ENCODE results near the gene NT5C1A. TPM values are rescaled to one million over a fixed set of nuclear protein-coding genes. Genes with fewer than 3 reads are reported as not detected.

The NT5C1A gene
- total RNA-seq, 2 experiments from 2014 or later = 0.25 TPM; not detected in 1

- ChIA-PET POLR2A (no interaction called here), CTCF (interaction anchor here (2.7 kb wide), 1 partner anchor 39 kb away, joined by 10 read pairs; no protein-coding TSS in a partner anchor)
- TF ChIP-seq, protein P1, sequence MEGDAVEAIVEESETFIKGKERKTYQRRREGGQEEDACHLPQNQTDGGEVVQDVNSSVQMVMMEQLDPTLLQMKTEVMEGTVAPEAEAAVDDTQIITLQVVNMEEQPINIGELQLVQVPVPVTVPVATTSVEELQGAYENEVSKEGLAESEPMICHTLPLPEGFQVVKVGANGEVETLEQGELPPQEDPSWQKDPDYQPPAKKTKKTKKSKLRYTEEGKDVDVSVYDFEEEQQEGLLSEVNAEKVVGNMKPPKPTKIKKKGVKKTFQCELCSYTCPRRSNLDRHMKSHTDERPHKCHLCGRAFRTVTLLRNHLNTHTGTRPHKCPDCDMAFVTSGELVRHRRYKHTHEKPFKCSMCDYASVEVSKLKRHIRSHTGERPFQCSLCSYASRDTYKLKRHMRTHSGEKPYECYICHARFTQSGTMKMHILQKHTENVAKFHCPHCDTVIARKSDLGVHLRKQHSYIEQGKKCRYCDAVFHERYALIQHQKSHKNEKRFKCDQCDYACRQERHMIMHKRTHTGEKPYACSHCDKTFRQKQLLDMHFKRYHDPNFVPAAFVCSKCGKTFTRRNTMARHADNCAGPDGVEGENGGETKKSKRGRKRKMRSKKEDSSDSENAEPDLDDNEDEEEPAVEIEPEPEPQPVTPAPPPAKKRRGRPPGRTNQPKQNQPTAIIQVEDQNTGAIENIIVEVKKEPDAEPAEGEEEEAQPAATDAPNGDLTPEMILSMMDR (IDR thresholded peaks at IDR 0.05) = no peak
- Mint-ChIP-seq H3K9me3 (no peaks in the 10 kb centered on the region), H3K4me3 (no peak overlapping the region), H3K27ac (no peak overlapping the region), H3K27me3 (peaks cover 4% of the 10 kb centered on the region), H3K4me1 (ENCODE audit: low read depth) (no peaks in the 10 kb centered on the region), H3K36me3 (ENCODE audit: low read depth) (no peaks in the 10 kb centered on the region)
- intact Hi-C loops (cut with micrococcal nuclease) = no loop called here
- DNase-seq (no peak), ATAC-seq (no peak)
Measured at GRCh38 chr1:39645411-39646043, 26.4 kb downstream of the NT5C1A start.

DNA sequence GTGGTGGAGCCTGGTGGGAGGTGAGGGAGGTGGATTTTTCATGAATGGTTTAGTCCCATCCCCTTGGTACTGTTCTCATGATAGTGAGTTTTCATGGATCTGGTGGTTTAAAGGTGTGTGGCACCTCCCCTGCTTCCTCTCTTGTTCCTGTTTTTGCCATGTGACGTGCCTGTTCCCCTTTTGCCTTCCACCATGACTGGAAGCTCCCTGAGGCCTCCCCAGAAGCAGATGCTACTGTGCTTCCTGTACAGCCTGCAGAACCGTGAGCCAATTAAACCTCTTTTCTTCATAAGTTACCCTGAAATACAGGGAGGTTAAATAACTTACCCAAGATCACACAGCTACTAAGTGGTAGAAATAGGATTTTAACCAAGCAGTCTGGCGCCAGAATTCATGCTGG is 28.2 kb downstream of the NT5C1A start:
- ChIA-PET POLR2A (no interaction called here), CTCF (interaction anchor here (1.3 to 8.1 kb wide), 4 partner anchors 12 to 37 kb away, joined by 3 to 42 read pairs (median 8); no protein-coding TSS in a partner anchor)
- peaks cover 9% of the 10 kb centered on the region for H3K27me3 Mint-ChIP-seq
- no peak overlapping the region for H3K27ac Mint-ChIP-seq
- H3K36me3 Mint-ChIP-seq (ENCODE audit: low read depth) = no peaks in the 10 kb centered on the region
- TF ChIP-seq, protein P1 (IDR thresholded peaks at IDR 0.05) = no peak
- ATAC-seq (no peak), DNase-seq (no peak)
- no peaks in the 10 kb centered on the region for H3K9me3 Mint-ChIP-seq
- no peak overlapping the region for H3K4me3 Mint-ChIP-seq
- H3K4me1 Mint-ChIP-seq (ENCODE audit: low read depth) = peaks cover 5% of the 10 kb centered on the region
- intact Hi-C loops (cut with micrococcal nuclease) = no loop called here

DNA sequence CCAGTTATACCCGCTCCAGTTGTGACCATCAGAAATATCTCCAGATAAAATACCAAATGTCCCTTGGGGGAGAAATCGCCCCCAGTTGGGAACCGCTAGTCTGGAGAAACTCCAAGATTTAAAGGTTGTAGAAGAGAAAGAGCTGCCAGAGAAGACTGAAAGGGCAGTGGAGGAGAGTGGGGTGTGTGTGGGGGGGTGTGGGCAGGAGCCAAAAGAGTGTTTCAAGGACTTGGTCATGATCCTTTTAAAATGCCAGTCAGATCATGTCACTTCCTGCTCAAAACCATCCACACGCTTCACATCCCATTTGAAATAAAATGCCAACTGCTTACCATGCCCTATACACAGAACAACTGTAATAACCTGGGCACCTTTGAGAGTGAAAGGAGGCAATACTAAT is 29.1 kb downstream of the NT5C1A start:
- TF ChIP-seq, protein P1 (IDR thresholded peaks at IDR 0.05) = no peak
- intact Hi-C loops (cut with micrococcal nuclease) = no loop called here
- no peaks in the 10 kb centered on the region for H3K9me3 Mint-ChIP-seq
- H3K36me3 Mint-ChIP-seq (ENCODE audit: low read depth) = no peaks in the 10 kb centered on the region
- no peak for DNase-seq
- H3K4me1 Mint-ChIP-seq (ENCODE audit: low read depth) = peaks cover 6% of the 10 kb centered on the region
- H3K4me3 Mint-ChIP-seq = no peak overlapping the region
- ChIA-PET CTCF (interaction anchor here (2.0 to 8.1 kb wide), 4 partner anchors 11 to 36 kb away, joined by 7 to 42 read pairs (median 8); partner anchors contain the start of gene NT5C1A), POLR2A (no interaction called here)
- no peak overlapping the region for H3K27ac Mint-ChIP-seq
- no peak for ATAC-seq
- peaks cover 16% of the 10 kb centered on the region for H3K27me3 Mint-ChIP-seq

GRCh38 chr1:39640861-39641260 is 31.0 kb downstream of the NT5C1A start:
- Mint-ChIP-seq H3K27ac (no peak overlapping the region), H3K4me1 (ENCODE audit: low read depth) (peaks cover 6% of the 10 kb centered on the region), H3K27me3 (peaks cover 33% of the 10 kb centered on the region), H3K36me3 (ENCODE audit: low read depth) (no peaks in the 10 kb centered on the region), H3K9me3 (no peaks in the 10 kb centered on the region), H3K4me3 (no peak overlapping the region)
- TF ChIP-seq, protein P1 (IDR thresholded peaks at IDR 0.05) = no peak
- DNase-seq (no peak), ATAC-seq (no peak)
- ChIA-PET POLR2A (interaction anchor here (1.0 kb wide), 1 partner anchor 10 kb away, joined by 3 read pairs; no protein-coding TSS in a partner anchor), CTCF (interaction anchor here (1.4 to 8.1 kb wide), 6 partner anchors 13 to 34 kb away, joined by 4 to 42 read pairs (median 7); partner anchors contain the start of gene NT5C1A)
- intact Hi-C loops (cut with micrococcal nuclease) = no loop called here
